ENCODE data around the gene MAPRE3. TPM values are rescaled to one million over a fixed set of nuclear protein-coding genes. Genes with fewer than 3 reads are reported as not detected.

The MAPRE3 gene
- total and polyA plus RNA-seq, 10 donors: 5.2 to 17.9 (median 11.9) TPM

- Histone ChIP-seq H3K4me1 (peaks cover 0 to 25% (median 5%) of the 10 kb centered on the region in 6 donors), H3K9me3 (no peaks in the 10 kb centered on the region), H3K36me3 (no peaks in the 10 kb centered on the region), H3K27me3 (replicated peaks in 1 of 7) (no peaks in the 10 kb centered on the region), H3K4me3 (no peak overlapping the region), H3K27ac (no peak overlapping the region)
- TF ChIP-seq POLR2A (IDR thresholded peaks at IDR 0.05): no peak
- TF ChIP-seq CTCF (IDR thresholded peaks at IDR 0.05 in 8 of 11, conservative IDR thresholded peaks at IDR 0.05 in 3 of 11): no peak
- TF ChIP-seq POLR2AphosphoS5 (IDR thresholded peaks at IDR 0.05): no peak
- DNase-seq: no peak
- WGBS, 5 donors: 84 to 98% (median 95%) methylated on average over 4 of the region's 4 CpGs
- intact Hi-C loops (cut with DNase I; ENCODE audit: low total_unique reads): no loop called here
Observed at GRCh38 chr2:27013738-27014137, 43.3 kb downstream of the MAPRE3 start.

GRCh38 chr2:27014771-27015433 lies 44.5 kb downstream of the MAPRE3 start:
- H3K27me3 ChIP-seq (replicated peaks in 1 of 7): no peaks in the 10 kb centered on the region
- no peaks in the 10 kb centered on the region for H3K36me3 ChIP-seq
- peak overlapping the region in 4 of 8 donors; percentile 6 to 50 (median 32) for H3K27ac ChIP-seq
- TF ChIP-seq CTCF (IDR thresholded peaks at IDR 0.05 in 8 of 11, conservative IDR thresholded peaks at IDR 0.05 in 3 of 11): no peak
- no peak for TF ChIP-seq POLR2A (IDR thresholded peaks at IDR 0.05)
- TF ChIP-seq POLR2AphosphoS5 (IDR thresholded peaks at IDR 0.05): no peak
- no peaks in the 10 kb centered on the region for H3K9me3 ChIP-seq
- WGBS, 5 donors: 86 to 96% (median 92%) methylated on average over 7 to 8 of the region's 8 CpGs
- peaks cover 0 to 31% (median 5%) of the 10 kb centered on the region in 6 donors for H3K4me1 ChIP-seq
- intact Hi-C loops (cut with DNase I; ENCODE audit: low total_unique reads): loop anchor here (5.0 kb wide), 1 partner anchor 58 kb away; no protein-coding TSS in a partner anchor
- no peak overlapping the region for H3K4me3 ChIP-seq
- no peak for DNase-seq

- no peak for DNase-seq
- Histone ChIP-seq H3K4me1 (peaks cover 0 to 30% (median 5%) of the 10 kb centered on the region in 6 donors), H3K4me3 (no peak overlapping the region), H3K27ac (peak overlapping the region in 2 of 8 donors; percentile 44 to 50), H3K9me3 (no peaks in the 10 kb centered on the region), H3K27me3 (replicated peaks in 1 of 7) (no peaks in the 10 kb centered on the region), H3K36me3 (no peaks in the 10 kb centered on the region)
- TF ChIP-seq POLR2A (IDR thresholded peaks at IDR 0.05): no peak
- no peak for TF ChIP-seq POLR2AphosphoS5 (IDR thresholded peaks at IDR 0.05)
- TF ChIP-seq CTCF (IDR thresholded peaks at IDR 0.05 in 8 of 11, conservative IDR thresholded peaks at IDR 0.05 in 3 of 11): peak in 10 of 11 experiments; percentile 25 to 77 (median 60)
- WGBS, 5 donors: 48 to 65% (median 62%) methylated on average over 3 of the region's 3 CpGs
- intact Hi-C loops (cut with DNase I; ENCODE audit: low total_unique reads): loop anchor here (5.0 kb wide), 1 partner anchor 60 kb away; no protein-coding TSS in a partner anchor
Observed at GRCh38 chr2:27016801-27017325, 46.4 kb downstream of the MAPRE3 start.

GRCh38 chr2:27018142-27018541 lies 47.7 kb downstream of the MAPRE3 start:
- intact Hi-C loops (cut with DNase I; ENCODE audit: low total_unique reads): loop anchor here (5.0 kb wide), 1 partner anchor 61 kb away; no protein-coding TSS in a partner anchor
- 75 to 87% (median 80%) methylated on average over 3 of the region's 3 CpGs for WGBS, 5 donors
- peaks cover 0 to 12% (median 0%) of the 10 kb centered on the region in 6 donors for H3K36me3 ChIP-seq
- no peaks in the 10 kb centered on the region for H3K9me3 ChIP-seq
- H3K27me3 ChIP-seq (replicated peaks in 1 of 7): no peaks in the 10 kb centered on the region
- no peak for DNase-seq
- H3K4me1 ChIP-seq: peaks cover 0 to 30% (median 5%) of the 10 kb centered on the region in 6 donors
- no peak overlapping the region for H3K27ac ChIP-seq
- H3K4me3 ChIP-seq: no peak overlapping the region
- TF ChIP-seq CTCF (IDR thresholded peaks at IDR 0.05 in 8 of 11, conservative IDR thresholded peaks at IDR 0.05 in 3 of 11) (no peak), POLR2AphosphoS5 (IDR thresholded peaks at IDR 0.05) (no peak), POLR2A (IDR thresholded peaks at IDR 0.05) (no peak)
